ENCODE data around the gene AP2A1.

Gene AP2A1

DNA sequence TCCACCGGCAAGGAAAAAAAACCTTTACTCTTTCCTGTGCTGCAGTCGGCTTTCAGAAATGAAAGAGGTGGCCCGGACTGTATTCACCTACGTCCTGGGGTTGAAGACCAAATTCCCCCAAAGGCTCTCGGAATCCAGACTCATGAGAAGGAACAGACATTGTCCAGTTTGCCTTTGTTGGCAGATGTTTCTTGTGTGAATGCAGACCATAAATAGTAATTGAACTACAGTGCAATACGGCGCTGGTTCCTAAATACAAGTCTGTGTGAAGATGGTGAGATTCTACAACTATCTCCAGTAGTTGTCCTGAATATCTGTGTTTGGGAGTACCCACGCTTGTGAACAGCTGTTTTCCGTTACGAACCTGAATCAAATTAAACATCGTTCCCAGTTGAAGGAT lies 72.9 kb downstream of the AP2A1 start:
- no peak for DNase-seq (ENCODE audit: low read depth)

DNA sequence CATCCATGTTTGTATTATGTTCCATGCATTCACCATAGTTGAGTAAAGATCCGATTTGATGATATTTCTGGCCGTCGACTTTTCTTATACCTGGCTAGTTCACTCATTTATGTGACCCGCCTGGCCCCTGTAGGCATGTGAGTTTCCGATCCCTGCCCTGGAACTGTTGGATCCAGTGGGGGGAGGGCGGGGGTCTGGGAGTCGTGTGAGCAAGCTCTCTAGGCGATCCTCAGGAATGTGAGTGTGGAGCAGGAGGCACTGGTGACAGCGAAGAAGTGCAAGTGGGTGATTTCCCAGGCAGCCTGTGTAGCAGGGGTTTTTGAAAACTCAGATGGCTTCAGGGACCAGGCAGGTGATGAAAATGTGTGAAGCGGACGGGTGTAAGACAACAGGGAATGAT lies 73.5 kb downstream of the AP2A1 start:
- no peak for DNase-seq (ENCODE audit: low read depth)

DNA sequence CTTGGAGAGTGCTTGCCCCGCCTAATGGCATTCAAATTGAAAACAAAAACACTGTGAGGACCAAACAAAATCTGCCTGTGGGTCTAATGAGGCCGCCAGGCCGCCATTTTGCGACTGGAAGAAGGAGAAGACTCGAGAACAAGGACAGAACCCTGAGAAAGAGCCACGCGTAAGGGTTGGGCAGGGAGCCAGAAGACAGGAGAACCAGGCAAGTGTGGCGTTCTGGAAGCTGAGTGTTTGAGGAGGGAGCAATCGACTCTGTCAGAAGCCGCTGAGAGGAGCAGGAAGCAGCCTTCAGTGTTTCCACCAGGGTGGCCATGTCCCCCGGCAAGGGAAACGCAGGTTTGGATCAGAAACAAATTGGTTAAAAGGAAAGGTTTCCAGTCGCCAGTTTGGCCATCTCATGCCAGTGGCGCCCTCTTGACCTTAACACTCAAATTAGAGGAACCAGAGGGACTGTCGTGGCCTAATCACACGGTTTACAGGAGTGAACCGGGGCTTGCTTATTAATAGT lies 74.0 kb downstream of the AP2A1 start:
- no peak for DNase-seq (ENCODE audit: low read depth)

DNA sequence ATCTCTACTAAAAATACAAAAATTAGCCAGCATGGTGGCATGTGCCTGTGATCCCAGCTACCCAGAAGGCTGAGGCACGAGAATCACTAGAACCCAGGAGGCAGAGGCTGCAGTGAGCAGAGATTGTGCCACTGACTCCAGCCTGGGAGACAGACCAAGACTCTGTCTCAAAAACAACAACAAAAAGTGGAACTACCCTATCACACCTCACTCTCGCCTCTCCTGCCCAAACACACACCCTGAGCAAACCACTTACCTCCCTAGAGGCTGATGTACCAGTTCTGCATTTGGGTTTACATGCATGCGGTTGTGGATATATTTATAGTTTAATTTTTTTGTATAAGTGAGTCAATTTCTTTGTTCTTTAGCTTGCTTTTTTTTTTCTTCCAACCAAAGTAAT lies 76.5 kb downstream of the AP2A1 start:
- no peak for DNase-seq (ENCODE audit: low read depth)

DNA sequence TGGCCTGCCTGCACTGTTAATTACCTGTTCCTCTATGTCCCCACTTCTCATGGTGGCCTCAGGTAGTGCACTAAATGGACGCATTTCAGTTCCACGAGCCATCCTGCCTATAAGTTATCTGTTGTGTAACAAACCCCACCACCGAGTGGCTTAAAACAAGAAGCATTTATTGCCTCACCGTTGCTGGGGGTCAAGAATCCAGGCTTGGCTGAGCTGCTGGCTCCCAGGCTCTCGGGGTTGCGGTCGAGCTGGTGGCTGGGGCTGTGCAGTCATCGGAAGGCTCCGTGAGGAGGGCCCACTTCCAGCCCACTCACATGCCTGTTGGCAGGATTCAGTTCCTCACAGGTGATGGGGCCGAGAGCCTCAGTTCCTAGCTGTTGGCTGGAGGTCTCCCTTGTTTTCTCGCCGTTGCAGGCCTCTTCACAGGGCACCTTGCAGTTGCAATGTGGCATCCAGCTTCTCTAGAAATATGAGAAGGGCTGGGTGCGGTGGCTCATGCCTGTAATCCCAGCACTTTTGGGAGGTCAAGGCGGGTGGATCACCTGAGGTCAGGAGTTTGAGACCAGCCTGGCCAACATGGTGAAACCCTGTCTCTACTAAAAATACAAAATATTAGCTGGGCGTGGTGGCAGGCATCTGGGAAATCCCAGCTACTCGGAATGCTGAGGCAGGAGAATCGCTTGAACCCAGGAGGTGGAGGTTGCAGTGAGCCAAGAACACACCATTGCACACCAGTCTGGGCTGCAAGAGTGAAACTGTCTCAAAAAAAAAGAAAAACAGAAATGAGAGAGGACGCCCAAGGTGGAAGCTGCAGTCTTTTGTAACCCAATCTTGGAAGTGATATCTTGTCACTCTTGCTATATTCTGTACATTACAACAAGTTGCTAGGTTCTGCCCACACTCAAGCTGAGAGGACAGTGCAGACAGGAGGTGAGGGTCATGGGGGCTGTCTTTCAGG lies 77.6 kb downstream of the AP2A1 start:
- DNase-seq (ENCODE audit: low read depth), result no peak

DNA sequence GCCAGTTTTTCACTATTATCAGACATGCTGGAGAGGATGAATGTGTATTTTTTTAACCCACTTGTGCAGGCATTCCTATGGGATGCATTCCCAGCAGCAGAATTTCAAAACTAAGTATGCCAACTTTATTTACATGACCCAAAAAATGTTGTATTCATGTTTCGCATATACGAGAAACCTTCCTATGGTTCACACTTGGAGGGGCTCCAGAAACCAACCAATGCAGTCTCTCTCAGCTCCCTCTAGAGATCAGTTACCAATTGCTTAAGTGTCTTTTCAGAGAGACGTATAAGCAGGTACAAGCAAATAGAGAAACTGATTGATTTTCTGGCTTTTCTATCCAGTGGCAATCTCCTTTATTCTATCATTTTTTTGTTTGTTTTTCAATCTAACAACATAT lies 78.6 kb downstream of the AP2A1 start:
- DNase-seq (ENCODE audit: low read depth), result no peak

DNA sequence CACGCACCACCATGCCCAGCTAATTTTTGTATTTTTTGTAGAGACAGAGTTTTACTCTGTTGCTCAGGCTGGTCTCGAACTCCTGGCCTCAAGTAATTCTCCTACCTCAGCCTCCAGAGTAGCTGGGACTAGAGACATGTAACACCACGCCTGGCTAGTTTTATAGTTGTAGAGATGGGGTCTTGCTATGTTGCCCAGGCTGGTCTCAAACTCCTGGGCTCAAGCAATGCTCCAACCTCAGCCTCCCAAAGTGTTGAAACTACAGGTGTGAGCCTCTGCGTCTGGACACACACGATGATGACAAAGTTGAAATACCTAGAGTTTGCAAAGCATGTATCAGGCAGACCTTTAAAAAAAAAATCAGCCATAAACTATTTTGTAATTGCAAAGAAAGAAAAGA lies 79.6 kb downstream of the AP2A1 start:
- DNase-seq (ENCODE audit: low read depth), result no peak

DNA sequence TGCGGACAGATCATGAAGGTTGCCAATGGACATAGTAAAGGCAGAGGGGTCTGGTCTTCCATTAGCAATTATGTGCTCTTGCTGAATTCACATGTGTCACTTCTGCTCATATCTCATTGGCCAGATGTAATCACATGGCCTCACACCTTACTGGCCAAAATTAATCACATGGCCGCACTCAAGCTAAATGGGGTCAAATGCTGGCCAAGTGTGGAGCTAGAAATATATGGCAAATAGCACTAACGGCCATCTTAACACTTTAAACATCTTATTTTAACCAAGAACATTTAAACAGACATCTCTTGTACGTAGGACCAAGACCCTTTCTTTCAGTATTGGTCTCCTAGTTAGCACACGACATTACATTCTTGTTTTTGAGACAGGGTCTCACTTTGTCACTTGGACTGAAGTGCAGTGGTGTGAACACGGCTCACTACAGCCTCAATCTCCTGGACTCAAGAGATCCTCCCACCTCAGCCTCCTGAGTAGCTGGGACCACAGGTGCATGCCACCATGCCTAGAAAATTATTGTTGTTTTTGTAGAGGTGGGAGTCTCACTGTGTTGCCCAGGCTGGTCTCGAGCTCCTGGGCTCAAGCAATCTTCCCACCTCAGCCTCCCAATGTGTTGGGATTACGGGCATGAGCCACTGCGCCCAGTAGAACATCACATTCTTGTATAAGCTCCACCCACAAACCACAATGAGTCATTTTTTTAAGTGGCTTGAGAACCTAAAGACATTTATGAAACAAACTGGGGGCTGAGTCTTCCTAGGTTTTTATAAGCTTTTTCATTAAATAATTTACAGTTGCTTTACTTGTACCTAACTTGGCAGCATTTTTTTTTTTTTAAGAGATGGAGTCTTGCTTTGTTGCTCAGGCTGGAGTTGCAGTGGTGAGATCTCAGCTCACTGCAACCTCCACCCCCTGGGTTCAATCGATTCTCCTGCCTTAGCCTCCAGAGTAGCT lies 81.2 kb downstream of the AP2A1 start:
- no peak for DNase-seq (ENCODE audit: low read depth)

DNA sequence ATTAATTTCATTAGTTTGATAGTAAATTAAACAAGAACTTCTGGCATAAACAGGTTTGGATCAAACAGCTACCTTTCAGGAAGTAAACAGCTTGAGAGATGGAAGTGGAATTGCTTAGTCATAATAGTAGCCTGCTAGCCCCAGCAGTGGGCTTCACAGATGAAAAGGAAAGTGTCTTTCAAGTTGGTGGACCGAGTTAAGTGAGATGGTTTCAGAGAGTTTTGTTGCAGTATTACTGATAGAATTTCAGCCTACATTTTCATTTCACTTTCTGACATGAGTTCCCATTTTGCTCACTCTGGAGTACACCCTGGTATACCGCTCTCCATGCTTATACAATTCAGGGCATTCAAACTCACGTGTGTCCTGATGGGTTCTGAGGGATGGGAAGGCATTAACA lies 82.1 kb downstream of the AP2A1 start:
- DNase-seq (ENCODE audit: low read depth), result no peak

DNA sequence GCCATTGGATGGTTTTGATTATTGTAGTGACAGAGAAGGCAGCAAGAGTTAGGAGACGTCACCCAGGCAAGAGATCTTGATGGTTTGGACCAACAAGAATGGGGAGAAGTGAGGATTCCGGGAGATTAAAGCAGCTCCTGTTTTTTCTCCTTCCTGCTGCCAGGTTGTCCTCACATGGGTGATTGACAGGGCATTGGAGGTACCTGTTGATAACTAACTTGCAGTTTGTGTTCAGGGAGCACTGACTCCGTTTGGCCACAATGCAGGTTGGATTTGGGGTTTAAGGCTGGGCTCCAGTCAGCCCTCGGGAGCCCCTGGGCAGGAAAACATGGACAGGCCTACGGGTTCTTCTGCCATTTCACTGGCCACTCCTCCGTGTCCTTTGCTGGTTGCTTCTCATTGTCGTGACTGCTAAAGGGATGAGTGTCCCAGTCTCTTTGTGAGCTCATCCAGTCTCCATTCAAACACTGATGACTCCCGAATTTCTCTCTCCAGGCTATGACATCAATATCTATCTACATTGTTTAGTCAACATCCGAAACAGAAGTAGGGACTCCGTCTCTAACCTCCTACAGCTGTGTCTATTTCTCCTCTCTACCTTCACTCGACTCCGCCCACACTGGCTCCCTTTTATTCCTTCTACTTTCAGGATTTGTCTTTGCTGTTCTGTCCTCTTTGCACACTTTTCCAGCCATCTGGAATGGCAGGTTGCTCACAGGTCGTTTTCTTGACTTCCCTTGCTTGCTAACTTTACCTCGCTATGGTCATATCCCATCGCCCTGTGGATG lies 82.8 kb downstream of the AP2A1 start:
- DNase-seq (ENCODE audit: low read depth), result no peak

DNA sequence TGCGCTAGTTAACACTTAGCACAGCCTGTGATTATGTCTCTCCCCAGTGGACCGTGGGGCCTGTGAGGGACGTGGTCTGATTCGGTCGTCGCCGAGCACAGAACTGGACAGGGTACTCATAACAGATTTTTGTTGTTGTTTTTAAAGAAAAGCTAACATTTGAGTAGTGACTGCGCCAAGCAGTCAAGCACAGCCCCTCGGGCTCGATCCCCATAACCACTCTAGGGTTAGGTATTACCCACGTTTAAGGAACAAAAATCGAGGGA lies 83.4 kb downstream of the AP2A1 start:
- no peak for DNase-seq (ENCODE audit: low read depth)

DNA sequence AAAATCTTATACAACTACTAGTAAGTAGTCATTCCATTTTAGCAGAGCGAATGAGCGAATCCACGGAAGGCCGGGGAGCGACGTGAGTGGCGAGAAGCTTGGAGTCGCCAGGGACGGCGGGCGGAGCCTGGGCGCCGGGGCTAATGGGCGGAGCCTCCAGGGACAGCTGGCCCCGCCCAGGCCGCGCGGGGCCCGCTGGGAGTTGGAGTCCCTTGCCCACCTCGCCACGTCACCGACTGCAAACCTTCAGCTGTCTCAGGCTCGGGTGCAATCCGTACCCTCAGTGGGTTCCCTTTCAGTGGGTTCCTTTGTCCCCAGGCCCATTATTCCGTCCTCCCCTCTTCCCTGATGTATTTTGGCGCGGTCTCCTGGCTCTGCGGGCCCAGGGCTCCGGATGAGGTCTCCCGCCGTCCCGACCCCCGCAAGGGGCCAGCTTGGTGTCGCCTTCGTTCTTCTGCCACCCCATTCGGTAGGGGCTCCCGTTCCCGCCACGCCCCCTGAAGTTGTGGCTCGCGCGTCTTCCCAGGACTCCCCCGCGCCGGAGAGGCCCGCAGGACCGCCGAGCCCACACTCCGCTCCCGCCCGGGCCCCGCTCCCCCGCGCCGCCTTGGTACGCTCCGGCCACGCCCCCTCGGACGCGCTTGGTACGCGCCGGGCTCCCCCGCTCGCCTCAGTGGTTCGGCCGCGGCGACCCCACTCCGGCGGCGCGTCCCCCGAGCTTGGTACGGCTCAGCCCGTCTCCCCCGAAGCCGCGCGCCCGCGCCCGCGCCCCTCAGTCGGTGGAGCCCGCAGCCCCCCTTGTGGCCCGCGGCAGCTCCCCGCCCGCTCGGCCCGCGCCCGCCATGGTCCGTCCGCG lies 83.9 kb downstream of the AP2A1 start, which contains the start of gene PTOV1:
Gene PTOV1 (plus strand): TSS at position 673 of the 856 bp plus-strand sequence.
- peak; percentile 90 for DNase-seq (ENCODE audit: low read depth)

DNA sequence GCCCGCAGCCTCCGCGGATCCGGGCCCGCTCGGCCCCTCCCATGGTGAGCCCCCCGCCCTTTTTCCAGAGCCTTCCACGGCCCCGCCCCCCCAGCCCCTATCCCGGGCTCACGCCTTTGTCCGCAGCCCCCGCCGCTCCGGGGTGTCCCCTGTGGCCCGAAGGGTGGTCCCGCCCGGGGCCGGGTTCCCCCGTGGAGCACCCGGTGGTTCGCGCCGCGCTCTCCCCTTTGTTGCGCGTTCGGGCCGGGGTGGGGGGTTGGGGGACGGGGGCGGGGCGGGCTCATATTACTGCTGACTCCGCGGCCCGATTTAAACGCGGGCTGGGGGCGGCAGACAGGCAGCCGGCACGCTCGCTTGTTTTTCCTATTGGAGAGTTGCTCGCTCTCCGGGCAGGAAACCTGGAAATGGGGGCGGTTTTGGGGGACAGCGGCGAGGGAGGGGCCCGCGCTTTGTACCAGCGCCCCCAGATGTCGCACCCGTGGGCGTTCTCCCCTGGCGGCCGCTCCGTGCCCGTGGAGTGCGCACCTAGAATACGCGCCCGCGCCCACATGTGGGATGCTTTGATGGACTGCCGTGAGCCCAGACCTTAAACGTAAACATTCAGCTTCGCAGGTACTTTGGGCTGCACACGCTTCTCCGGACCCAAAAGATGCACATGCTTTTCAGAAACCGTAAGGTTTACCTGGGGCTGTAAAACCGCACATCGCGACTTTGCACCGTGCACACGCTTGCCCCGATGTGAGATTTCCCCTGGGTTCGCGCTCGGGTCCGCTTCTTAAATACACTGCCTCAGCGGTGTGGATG lies 84.9 kb downstream of the AP2A1 start:
- DNase-seq (ENCODE audit: low read depth), result no peak

DNA sequence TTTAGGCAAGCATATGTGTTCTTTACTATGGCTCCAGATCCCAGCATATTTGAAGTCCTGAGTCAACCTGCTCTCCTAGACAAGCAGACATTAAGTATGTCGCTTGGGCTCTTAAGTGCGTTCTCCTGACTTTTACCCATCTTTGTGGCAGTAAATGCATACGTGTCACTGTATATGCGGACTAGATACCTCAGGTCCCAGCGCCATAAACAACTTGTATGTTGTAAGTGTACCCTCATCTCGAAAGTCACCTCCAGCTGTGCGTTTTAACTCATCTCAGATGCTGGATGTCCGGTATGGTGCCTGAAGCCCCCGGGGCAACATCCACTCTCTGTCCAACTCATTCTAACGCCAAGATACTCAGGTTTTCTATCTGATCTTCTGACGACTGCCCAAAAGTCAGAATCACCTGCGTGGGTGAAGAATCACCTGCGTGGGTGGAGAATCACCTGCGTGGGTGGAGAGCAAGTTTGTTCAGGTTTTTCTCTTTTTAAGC lies 85.9 kb downstream of the AP2A1 start:
- no peak for DNase-seq (ENCODE audit: low read depth)

DNA sequence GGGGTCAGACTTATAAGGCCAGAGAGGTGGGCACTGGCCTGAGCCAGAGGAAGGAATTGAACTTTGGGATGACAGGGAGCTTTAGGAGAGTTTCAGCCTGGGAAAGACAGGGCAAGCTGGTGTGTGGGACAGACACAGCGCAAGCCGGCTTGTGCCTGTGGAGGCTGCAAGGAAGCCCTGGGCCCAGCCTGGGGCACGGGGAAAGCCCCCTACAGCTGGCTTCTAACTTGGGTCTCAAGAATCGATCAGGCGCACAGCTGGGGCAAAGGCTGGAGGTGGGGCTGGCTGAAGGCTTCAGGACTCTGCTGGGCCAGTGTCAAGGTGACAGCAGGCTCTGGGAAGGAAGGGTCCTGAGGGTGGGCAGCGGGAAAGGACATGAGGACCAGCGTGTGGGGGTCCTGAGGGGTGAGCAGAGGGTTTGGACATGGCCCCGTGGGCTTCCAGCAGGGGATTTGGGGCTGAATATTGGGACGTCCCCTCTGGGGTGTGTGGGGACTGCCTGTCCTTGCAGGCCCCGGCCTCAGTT lies 87.1 kb downstream of the AP2A1 start:
- DNase-seq (ENCODE audit: low read depth), result no peak

DNA sequence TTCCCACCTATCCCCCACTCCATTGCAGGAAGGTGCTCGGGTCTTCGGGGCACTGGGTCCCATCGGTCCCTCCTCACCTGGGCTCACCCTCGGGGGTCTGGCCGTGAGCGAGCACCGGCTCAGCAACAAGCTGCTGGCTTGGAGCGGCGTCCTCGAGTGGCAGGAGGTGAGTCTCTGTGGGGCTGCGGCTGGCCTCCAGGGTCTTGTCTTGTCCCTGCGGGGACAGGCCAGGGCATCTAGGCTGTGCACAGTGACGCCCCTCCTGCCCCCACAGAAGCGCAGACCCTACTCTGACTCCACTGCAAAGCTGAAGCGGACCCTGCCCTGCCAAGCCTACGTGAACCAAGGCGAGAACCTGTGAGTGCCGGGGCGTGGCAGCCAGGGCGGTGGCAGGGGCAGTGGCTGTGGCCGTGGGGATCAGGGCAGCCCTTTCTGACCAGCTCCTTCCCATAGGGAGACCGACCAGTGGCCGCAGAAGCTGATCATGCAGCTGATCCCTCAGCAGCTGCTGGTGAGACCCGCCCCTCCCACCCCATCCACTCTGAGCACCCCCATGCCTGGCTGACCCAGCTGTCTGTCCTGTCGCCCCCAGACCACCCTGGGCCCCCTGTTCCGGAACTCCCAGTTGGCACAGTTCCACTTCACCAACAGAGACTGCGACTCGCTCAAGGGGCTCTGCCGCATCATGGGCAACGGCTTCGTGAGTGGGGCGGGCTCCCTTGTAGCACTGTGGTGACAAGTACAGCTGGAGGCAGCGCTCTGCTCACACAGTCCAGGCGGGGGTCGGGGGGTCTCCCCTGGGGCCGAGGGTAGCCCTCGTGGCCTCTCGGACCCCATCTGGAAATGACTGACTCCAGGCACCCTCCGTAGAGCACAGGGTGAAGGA lies 87.8 kb downstream of the AP2A1 start:
- DNase-seq (ENCODE audit: low read depth), result no peak

DNA sequence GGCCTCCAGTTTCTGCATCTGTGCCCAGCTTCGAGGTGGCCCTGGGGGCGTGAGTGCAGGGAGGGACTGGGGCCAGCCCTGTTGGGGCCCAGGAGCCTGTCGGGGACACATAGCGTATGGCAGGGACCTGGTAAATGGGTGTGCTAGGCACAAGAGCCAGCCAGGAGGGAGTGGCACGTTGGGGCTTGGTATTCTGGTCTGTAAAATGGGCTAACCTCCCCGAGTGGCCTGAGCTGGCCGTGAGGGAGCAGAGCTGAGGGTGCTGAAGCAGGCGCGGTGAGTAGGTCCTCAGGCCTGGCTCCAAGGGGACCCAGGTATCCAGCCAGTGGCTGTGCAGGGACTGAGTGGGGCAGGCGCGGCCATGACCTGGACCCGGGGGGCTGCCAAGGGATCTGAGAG lies 88.5 kb downstream of the AP2A1 start:
- no peak for DNase-seq (ENCODE audit: low read depth)

DNA sequence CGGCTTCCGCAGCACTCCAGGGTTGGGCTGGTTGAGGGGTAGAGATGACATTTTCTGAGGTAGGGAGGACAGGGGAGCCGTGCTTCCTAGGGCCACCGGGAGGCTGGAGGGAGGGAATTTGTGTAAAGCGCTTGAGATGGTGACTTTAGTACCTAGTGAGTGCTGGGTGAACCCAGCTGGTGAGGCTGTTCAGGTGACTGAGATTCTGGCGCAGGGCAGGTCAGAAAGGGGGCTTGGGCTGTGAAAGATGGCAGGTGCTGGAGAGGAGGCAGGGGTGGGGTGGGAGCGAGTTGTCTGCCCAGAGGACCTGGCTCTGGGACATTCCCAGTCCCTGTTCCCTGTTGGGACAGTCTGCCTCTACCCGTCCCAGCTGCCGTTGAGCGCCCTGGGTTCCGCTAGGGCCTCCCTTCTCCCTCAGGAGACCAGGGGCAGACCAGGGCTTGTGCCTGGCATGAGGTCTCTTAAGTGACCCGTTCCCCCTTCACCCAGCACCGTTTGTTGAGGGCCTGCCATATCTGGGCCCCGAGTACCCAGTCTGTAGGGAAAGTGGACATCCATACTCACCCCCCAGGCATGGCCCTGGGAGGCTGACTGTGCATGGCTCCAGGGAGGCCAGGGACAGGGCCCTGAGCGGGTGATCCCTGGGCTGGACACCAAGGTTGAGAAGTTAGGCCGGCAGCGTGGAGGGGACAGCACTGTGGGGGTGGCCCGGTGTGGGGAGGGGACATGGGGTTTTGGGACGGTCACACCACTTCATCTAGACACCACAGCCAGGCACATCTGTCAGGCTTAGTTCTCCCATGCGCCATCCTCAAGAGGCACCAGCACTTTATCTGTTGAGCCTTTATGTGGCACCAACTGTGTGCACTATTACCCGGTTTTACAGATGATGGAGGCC lies 89.1 kb downstream of the AP2A1 start:
- DNase-seq (ENCODE audit: low read depth), result no peak

All from stimulated activated CD8-positive, alpha-beta memory T cell treated with anti-CD3 and anti-CD28 coated beads, Interleukin-15, amount 100 ng/mL, for 24 hours (primary cell).